GM20000 (cell line): ENCODE data around the gene APOBEC3C.
"Not testable (repeated sequence)": the region's sequence is repeated elsewhere in the genome, so short reads cannot be mapped to it uniquely, and the experiment has no call there.

Experiments
- DNase-seq: peaks from one replicate; pipeline ENCODE4 v3.0.0; 2012; ENCODE audit warnings: low spot score
- CTCF ChIP-seq: IDR thresholded peaks from 2 replicates; pipeline ENCODE4 v1.5.1; 2012; ENCODE audit warnings: mild to moderate bottlenecking, control low read depth; ENCODE audit errors: extremely low read depth, missing control alignments

APOBEC3C gene

GRCh38 chr22:39028281-39028680, 14.2 kb downstream of the APOBEC3C start:
- DNase-seq, result no peak
- no peak for TF ChIP-seq CTCF

- no peak for TF ChIP-seq CTCF
- DNase-seq, result no peak
Measured at GRCh38 chr22:39029227-39029626, 15.2 kb downstream of the APOBEC3C start.

GRCh38 chr22:39030705-39031104, 16.6 kb downstream of the APOBEC3C start:
- no peak for TF ChIP-seq CTCF
- no peak for DNase-seq

GRCh38 chr22:39031434-39032295, 17.6 kb downstream of the APOBEC3C start:
- not testable (repeated sequence) for DNase-seq

- DNase-seq, result not testable (repeated sequence)
Measured at GRCh38 chr22:39037071-39037470, 23.0 kb downstream of the APOBEC3C start.

- TF ChIP-seq CTCF, result no peak
- no peak for DNase-seq
Measured at GRCh38 chr22:39039306-39040126, 25.5 kb downstream of the APOBEC3C start.

GRCh38 chr22:39040155-39040537, 26.1 kb downstream of the APOBEC3C start:
- not testable (repeated sequence) for DNase-seq

- not testable (repeated sequence) for DNase-seq
Measured at GRCh38 chr22:39040538-39041296, 26.7 kb downstream of the APOBEC3C start, which contains the start of gene APOBEC3F. Gene APOBEC3F (plus strand): TSS chr22:39040864. CDS start chr22:39040961, 97 bp downstream.

GRCh38 chr22:39041908-39042307, 27.9 kb downstream of the APOBEC3C start:
- TF ChIP-seq CTCF, result no peak
- no peak for DNase-seq

GRCh38 chr22:39043063-39043462, 29.0 kb downstream of the APOBEC3C start:
- not testable (repeated sequence) for DNase-seq

- DNase-seq, result not testable (repeated sequence)
Measured at GRCh38 chr22:39045136-39045535, 31.1 kb downstream of the APOBEC3C start.

- not testable (repeated sequence) for DNase-seq
Measured at GRCh38 chr22:39049486-39049885, 35.4 kb downstream of the APOBEC3C start.

- DNase-seq, result not testable (repeated sequence)
Measured at GRCh38 chr22:39051844-39052495, 37.9 kb downstream of the APOBEC3C start.
